Measurements from ENCODE around the gene SGF29.
"Not testable (repeated sequence)": the region's sequence is repeated elsewhere in the genome, so short reads cannot be mapped to it uniquely, and the experiment has no call there.

SGF29 gene

GRCh38 chr16:28596115-28596630 is 42.5 kb downstream of the SGF29 start:
- no peak for DNase-seq (ENCODE audit: low spot score)

- DNase-seq (ENCODE audit: low spot score), result peak; percentile 85
These were observed 43.3 kb downstream of the SGF29 start, which contains the start of gene SULT1A2 for GRCh38 chr16:28596840-28597691. Gene SULT1A2 (minus strand): TSS chr16:28597050. CDS start chr16:28595930, 1,120 bp downstream.

GRCh38 chr16:28597692-28598261 is 44.1 kb downstream of the SGF29 start:
- peak; percentile 34 for DNase-seq (ENCODE audit: low spot score)

- not testable (repeated sequence) for DNase-seq (ENCODE audit: low spot score)
These were observed 45.9 kb downstream of the SGF29 start for GRCh38 chr16:28599377-28600285.

GRCh38 chr16:28600965-28601364 is 47.2 kb downstream of the SGF29 start:
- not testable (repeated sequence) for DNase-seq (ENCODE audit: low spot score)

GRCh38 chr16:28601589-28601988 is 47.9 kb downstream of the SGF29 start:
- not testable (repeated sequence) for DNase-seq (ENCODE audit: low spot score)

- not testable (repeated sequence) for DNase-seq (ENCODE audit: low spot score)
These were observed 48.3 kb downstream of the SGF29 start for GRCh38 chr16:28602062-28602461.

GRCh38 chr16:28602529-28602928 is 48.8 kb downstream of the SGF29 start:
- no peak for DNase-seq (ENCODE audit: low spot score)

GRCh38 chr16:28603381-28604185 is 49.9 kb downstream of the SGF29 start:
- DNase-seq (ENCODE audit: low spot score), result no peak

- DNase-seq (ENCODE audit: low spot score), result no peak
These were observed 50.5 kb downstream of the SGF29 start for GRCh38 chr16:28604186-28604565.

GRCh38 chr16:28606291-28607115 is 52.8 kb downstream of the SGF29 start:
- no peak for DNase-seq (ENCODE audit: low spot score)

- DNase-seq (ENCODE audit: low spot score), result no peak
These were observed 53.5 kb downstream of the SGF29 start for GRCh38 chr16:28607116-28607623.

- DNase-seq (ENCODE audit: low spot score), result not testable (repeated sequence)
These were observed 54.2 kb downstream of the SGF29 start for GRCh38 chr16:28607681-28608495.

- not testable (repeated sequence) for DNase-seq (ENCODE audit: low spot score)
These were observed 54.7 kb downstream of the SGF29 start for GRCh38 chr16:28608496-28608808.

- DNase-seq (ENCODE audit: low spot score), result not testable (repeated sequence)
These were observed 55.3 kb downstream of the SGF29 start for GRCh38 chr16:28608867-28609596.

- DNase-seq (ENCODE audit: low spot score), result peak; percentile 73
These were observed 56.2 kb downstream of the SGF29 start, which contains the start of gene SULT1A1 for GRCh38 chr16:28609631-28610594. Gene SULT1A1 (minus strand): TSS chr16:28610044. CDS start chr16:28608855, 1,189 bp downstream.

GRCh38 chr16:28610595-28611191 is 57.0 kb downstream of the SGF29 start:
- no peak for DNase-seq (ENCODE audit: low spot score)
